Erythroblast (primary cell): ENCODE results near the gene HHLA2.

ENCODE experiments used
- GATA1 ChIP-seq: IDR thresholded peaks from 2 replicates; pipeline ENCODE4 v1.6.1; 2011; ENCODE audit warnings: low read depth, mild to moderate bottlenecking, control low read depth, low read length, moderate library complexity
- POLR2A ChIP-seq: IDR thresholded peaks from 2 replicates; pipeline ENCODE4 v1.6.1; 2011; ENCODE audit warnings: mild to moderate bottlenecking, low read length

GRCh38 chr3:108297647-108298046 is 1.3 kb downstream of the HHLA2 start:
- no peak for TF ChIP-seq POLR2A
- TF ChIP-seq GATA1: no peak
